Activated CD4-positive, CD25-positive, alpha-beta regulatory T cell (primary cell): ENCODE results near the gene CAMTA1.

Experiments
- DNase-seq, 4 experiments: peaks; one replicate each; lab custom pipeline; 2025; lab: John Stamatoyannopoulos, UW

The CAMTA1 gene

GRCh38 chr1:7198664-7199063 is 413.4 kb downstream of the CAMTA1 start:
- DNase-seq = no peak

GRCh38 chr1:7199077-7199779 is 414.0 kb downstream of the CAMTA1 start:
- no peak for DNase-seq

- DNase-seq = no peak
Measured at GRCh38 chr1:7207875-7208646, 422.8 kb downstream of the CAMTA1 start.

- DNase-seq = no peak
Measured at GRCh38 chr1:7208647-7209180, 423.5 kb downstream of the CAMTA1 start.

- no peak for DNase-seq
Measured at GRCh38 chr1:7209336-7209735, 424.1 kb downstream of the CAMTA1 start.

GRCh38 chr1:7218210-7218832 is 433.1 kb downstream of the CAMTA1 start:
- no peak for DNase-seq

- no peak for DNase-seq
Measured at GRCh38 chr1:7219031-7219430, 433.8 kb downstream of the CAMTA1 start.

- DNase-seq = no peak
Measured at GRCh38 chr1:7220007-7220406, 434.8 kb downstream of the CAMTA1 start.

GRCh38 chr1:7220712-7221252 is 435.5 kb downstream of the CAMTA1 start:
- DNase-seq = no peak

- no peak for DNase-seq
Measured at GRCh38 chr1:7221826-7222694, 436.8 kb downstream of the CAMTA1 start.

- no peak for DNase-seq
Measured at GRCh38 chr1:7222695-7223015, 437.4 kb downstream of the CAMTA1 start.

- no peak for DNase-seq
Measured at GRCh38 chr1:7223334-7224080, 438.3 kb downstream of the CAMTA1 start.

GRCh38 chr1:7224081-7224534 is 438.9 kb downstream of the CAMTA1 start:
- no peak for DNase-seq

GRCh38 chr1:7224644-7225043 is 439.4 kb downstream of the CAMTA1 start:
- no peak for DNase-seq

- no peak for DNase-seq
Measured at GRCh38 chr1:7225711-7226505, 440.7 kb downstream of the CAMTA1 start.

- DNase-seq = no peak
Measured at GRCh38 chr1:7227654-7228053, 442.4 kb downstream of the CAMTA1 start.

GRCh38 chr1:7228252-7228961 is 443.2 kb downstream of the CAMTA1 start:
- no peak for DNase-seq

GRCh38 chr1:7229186-7229585 is 443.9 kb downstream of the CAMTA1 start:
- DNase-seq = no peak
